SU-DHL-6 (cell line): ENCODE data around the gene CRYGN.

ENCODE experiments used
- H2AFZ ChIP-seq: fragments of 200-600 bp; sonication (generic); 2 replicates; pipeline ENCODE4 v1.6.1; 2014; ENCODE audit warnings: low read depth, mild to moderate bottlenecking, moderate library complexity, mixed read lengths, antibody characterized with exemption, low read length; ENCODE audit not compliant: severe bottlenecking
- H3F3A ChIP-seq: fragments of 200-600 bp; shearing (Covaris generic); 2 replicates; pipeline ENCODE4 v1.6.0; 2016; ENCODE audit warnings: antibody characterized with exemption, mild to moderate bottlenecking; ENCODE audit not compliant: insufficient read depth
- H3K27ac ChIP-seq: fragments of 200-600 bp; sonication (generic); 2 replicates; pipeline ENCODE4 v1.5.1; 2016; ENCODE audit warnings: low read depth, mild to moderate bottlenecking, low read length, moderate library complexity, mixed read lengths
- H3K27me3 ChIP-seq: fragments of 200-600 bp; sonication (generic), shearing (Covaris generic); 2 replicates; pipeline ENCODE4 v1.6.0; 2014; ENCODE audit warnings: mild to moderate bottlenecking, low read length
- H3K36me3 ChIP-seq: fragments of 200-600 bp; sonication (generic); 2 replicates; pipeline ENCODE4 v1.6.1; 2014; ENCODE audit warnings: mild to moderate bottlenecking, low read length, mixed read lengths
- H3K4me2 ChIP-seq: fragments of 300-600, 200-600 bp; shearing (Covaris generic), sonication (generic); 2 replicates; pipeline ENCODE4 v1.6.0; 2014; ENCODE audit warnings: low read length, low read depth, mild to moderate bottlenecking; ENCODE audit not compliant: poor library complexity, severe bottlenecking
- H3K4me3 ChIP-seq: fragments of 200-600 bp; sonication (generic); 2 replicates; pipeline ENCODE4 v1.5.1; 2014; ENCODE audit warnings: antibody characterized with exemption, low read length, mild to moderate bottlenecking, mixed read lengths; ENCODE audit not compliant: insufficient read depth, poor library complexity, severe bottlenecking
- H3K79me2 ChIP-seq: fragments of 200-600 bp; sonication (generic); 2 replicates; pipeline ENCODE4 v1.6.1; 2014; ENCODE audit warnings: mild to moderate bottlenecking, low read length, moderate library complexity; ENCODE audit not compliant: insufficient read depth
- H3K9ac ChIP-seq: fragments of 200-600 bp; sonication (generic); 2 replicates; pipeline ENCODE4 v1.7.0; 2014; ENCODE audit warnings: mild to moderate bottlenecking, low read length
- H3K9me2 ChIP-seq: fragments of 200-600 bp; sonication (generic); replicated peaks from 2 replicates; pipeline ENCODE4 v1.6.1; 2014; ENCODE audit warnings: low read length; ENCODE audit not compliant: insufficient read depth
- H3K9me3 ChIP-seq: fragments of 200-600 bp; sonication (generic); 2 replicates; pipeline ENCODE4 v1.6.1; 2014; ENCODE audit warnings: low read length, mixed read lengths; ENCODE audit not compliant: insufficient read depth
- H4K20me1 ChIP-seq: fragments of 200-600 bp; sonication (generic); 2 replicates; pipeline ENCODE4 v1.6.1; 2014; ENCODE audit warnings: low read depth, mild to moderate bottlenecking, antibody characterized with exemption, low read length, moderate library complexity, mixed read lengths
- EZH2phosphoT487 ChIP-seq: fragments of 200-600 bp; sonication (generic), shearing (Covaris generic); conservative IDR thresholded peaks from 2 replicates; pipeline ENCODE4 v1.6.1; 2018; ENCODE audit warnings: mild to moderate bottlenecking, antibody characterized with exemption, low read length, moderate library complexity, mixed read lengths
- TF ChIP-seq, protein P1 (sequence below): fragments of 200-600 bp; sonication (generic); IDR thresholded peaks from one replicate; pipeline ENCODE4 v1.5.1; 2017; ENCODE audit warnings: antibody characterized with exemption, mild to moderate bottlenecking, low read length, moderate library complexity; ENCODE audit not compliant: insufficient read depth, poor library complexity, severe bottlenecking

The CRYGN gene

DNA sequence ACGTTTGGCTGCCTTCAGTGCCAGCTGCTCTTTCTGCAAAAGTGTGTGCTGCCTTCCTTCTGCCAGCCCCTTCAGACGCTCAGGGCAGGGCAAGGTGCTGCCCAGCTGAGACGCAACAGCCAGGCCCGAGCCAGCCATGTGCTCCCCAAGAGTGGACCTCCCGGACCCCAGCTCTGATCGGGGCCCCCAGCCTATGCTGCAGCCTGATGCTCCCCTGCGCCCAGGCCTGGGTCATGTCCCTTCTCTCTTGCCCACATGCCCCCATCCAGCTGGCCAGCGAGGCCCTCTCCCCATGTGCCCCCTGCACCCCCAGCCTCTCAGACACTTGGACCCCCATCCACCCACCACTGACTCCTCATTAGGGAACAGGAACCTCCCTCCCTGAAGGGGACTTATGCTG, 47.9 kb downstream of the CRYGN start:
- Histone ChIP-seq H3K27ac (no peak overlapping the region), H3K27me3 (no peaks in the 10 kb centered on the region), H3K9me3 (no peaks in the 10 kb centered on the region), H4K20me1 (no peaks in the 10 kb centered on the region), H3K79me2 (no peaks in the 10 kb centered on the region), H2AFZ (no peak overlapping the region), H3K9me2 (no peaks in the 10 kb centered on the region), H3K4me2 (no peak overlapping the region), H3K9ac (no peak overlapping the region), H3K4me3 (no peak overlapping the region), H3F3A (no peaks in the 10 kb centered on the region), H3K36me3 (no peaks in the 10 kb centered on the region)
- TF ChIP-seq EZH2phosphoT487, result no peak
- TF ChIP-seq, protein P1, sequence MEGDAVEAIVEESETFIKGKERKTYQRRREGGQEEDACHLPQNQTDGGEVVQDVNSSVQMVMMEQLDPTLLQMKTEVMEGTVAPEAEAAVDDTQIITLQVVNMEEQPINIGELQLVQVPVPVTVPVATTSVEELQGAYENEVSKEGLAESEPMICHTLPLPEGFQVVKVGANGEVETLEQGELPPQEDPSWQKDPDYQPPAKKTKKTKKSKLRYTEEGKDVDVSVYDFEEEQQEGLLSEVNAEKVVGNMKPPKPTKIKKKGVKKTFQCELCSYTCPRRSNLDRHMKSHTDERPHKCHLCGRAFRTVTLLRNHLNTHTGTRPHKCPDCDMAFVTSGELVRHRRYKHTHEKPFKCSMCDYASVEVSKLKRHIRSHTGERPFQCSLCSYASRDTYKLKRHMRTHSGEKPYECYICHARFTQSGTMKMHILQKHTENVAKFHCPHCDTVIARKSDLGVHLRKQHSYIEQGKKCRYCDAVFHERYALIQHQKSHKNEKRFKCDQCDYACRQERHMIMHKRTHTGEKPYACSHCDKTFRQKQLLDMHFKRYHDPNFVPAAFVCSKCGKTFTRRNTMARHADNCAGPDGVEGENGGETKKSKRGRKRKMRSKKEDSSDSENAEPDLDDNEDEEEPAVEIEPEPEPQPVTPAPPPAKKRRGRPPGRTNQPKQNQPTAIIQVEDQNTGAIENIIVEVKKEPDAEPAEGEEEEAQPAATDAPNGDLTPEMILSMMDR, result no peak

DNA sequence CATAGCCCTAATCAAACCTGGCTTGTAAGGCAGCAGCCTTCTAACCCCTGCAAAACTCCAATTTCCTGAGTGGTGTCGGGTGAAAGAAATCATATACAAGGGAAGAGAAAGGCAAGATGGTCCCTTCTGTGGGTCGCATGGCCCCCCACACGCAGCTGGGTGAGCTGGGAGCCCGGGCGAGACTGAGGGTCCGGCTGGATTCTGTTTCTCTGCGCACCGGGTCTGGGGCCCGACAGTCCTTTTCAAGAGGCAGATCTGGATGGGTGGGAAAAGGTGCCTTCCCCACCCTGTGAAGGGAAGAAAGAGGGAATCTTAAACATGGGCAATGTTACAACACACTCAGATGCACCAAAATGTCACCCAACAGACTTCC, 48.6 kb downstream of the CRYGN start:
- TF ChIP-seq, protein P1, result no peak
- no peak for TF ChIP-seq EZH2phosphoT487
- Histone ChIP-seq H3K4me3 (no peak overlapping the region), H3K9me3 (no peaks in the 10 kb centered on the region), H3K9ac (no peak overlapping the region), H3F3A (no peaks in the 10 kb centered on the region), H3K4me2 (no peak overlapping the region), H3K27me3 (no peaks in the 10 kb centered on the region), H3K9me2 (no peaks in the 10 kb centered on the region), H3K27ac (no peak overlapping the region), H4K20me1 (no peaks in the 10 kb centered on the region), H3K36me3 (no peaks in the 10 kb centered on the region), H3K79me2 (no peaks in the 10 kb centered on the region), H2AFZ (no peak overlapping the region)

DNA sequence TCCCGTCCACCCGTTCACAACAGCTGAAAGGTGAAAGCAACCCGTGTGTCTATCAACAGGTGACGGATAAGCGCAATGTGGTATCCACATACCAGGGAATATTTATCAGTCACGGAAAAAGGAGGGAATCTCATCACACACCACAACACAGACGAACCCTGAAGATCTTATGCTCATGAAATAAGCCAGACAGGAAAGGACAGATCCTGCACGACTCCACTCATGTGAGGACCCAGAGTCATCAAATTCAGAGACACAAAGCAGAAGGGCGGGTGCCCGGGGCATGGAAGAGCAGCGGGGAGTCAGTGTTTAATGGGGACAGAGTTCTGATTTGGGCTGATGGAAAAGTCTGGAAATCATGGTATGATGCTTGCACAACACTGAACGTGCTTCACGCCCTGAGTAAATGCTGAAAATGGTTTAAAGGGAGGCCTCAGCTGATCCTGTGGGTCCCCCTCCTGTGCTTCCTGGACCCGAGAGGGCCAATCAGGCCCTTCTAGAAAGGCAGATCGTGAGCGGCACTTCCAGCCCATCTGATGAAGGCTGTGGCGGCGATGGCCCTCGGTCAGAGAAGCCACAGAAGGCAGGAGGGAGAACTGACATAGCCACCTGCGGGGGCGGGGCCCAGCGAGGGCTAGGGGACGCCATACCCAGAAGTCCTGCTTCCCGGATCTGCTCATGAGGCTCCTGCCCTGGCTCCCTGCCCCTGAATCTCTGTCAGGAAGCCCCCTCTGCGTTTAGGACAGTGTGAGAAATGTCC, 49.2 kb downstream of the CRYGN start:
- no peak for TF ChIP-seq EZH2phosphoT487
- TF ChIP-seq, protein P1, result no peak
- no peaks in the 10 kb centered on the region for H3K79me2 ChIP-seq
- H4K20me1 ChIP-seq, result no peaks in the 10 kb centered on the region
- no peak overlapping the region for H3K4me3 ChIP-seq
- no peaks in the 10 kb centered on the region for H3K27me3 ChIP-seq
- H3K9me3 ChIP-seq, result no peaks in the 10 kb centered on the region
- no peak overlapping the region for H3K27ac ChIP-seq
- no peak overlapping the region for H3K9ac ChIP-seq
- H3F3A ChIP-seq, result no peaks in the 10 kb centered on the region
- no peaks in the 10 kb centered on the region for H3K36me3 ChIP-seq
- H3K9me2 ChIP-seq, result no peaks in the 10 kb centered on the region
- H2AFZ ChIP-seq, result no peak overlapping the region
- H3K4me2 ChIP-seq, result no peak overlapping the region
